HG02970 (cell line): ENCODE measurements around the gene ITIH5.

Experiments used
- ATAC-seq: cut with Tn5 transposase; IDR thresholded peaks from one replicate; pipeline ENCODE4 v1.9.1; 2021; ENCODE audit warnings: mild to moderate bottlenecking, moderate library complexity, moderate number of reproducible peaks; ENCODE audit not compliant: unreplicated experiment, low FRiP score

ITIH5 gene

DNA sequence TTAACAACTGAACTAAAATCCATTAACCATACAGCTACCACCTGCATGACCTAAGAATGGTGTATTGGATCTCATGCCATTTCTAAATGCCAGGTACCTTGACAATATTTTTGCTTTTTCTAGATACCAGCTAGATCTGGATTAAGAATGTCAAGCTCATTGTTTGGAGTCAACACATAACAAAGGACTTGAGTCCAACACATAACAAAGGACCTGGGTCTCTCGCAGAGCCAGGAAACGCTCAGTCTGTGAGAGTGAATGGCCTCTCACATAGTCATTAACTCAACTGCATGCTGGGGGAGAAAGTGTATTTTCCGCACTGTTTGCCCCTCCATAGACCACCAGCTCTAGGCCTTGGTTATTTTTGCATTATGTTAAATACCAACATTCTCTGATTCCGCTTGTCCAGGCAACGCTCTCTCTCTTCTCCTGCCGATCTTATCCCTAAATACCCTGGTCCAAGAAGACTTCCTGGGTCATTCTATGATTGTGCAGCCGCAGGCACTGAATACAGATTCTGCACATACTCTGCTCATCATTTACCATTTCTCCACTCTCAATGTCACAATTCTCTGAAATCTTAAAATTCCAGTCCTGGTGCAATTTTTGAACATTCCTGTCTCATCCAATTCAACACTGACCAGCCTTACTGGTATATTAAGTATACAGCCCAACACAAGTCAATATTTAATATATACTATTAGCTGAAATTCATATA lies 31.2 kb downstream of the ITIH5 start:
- ATAC-seq = no peak

DNA sequence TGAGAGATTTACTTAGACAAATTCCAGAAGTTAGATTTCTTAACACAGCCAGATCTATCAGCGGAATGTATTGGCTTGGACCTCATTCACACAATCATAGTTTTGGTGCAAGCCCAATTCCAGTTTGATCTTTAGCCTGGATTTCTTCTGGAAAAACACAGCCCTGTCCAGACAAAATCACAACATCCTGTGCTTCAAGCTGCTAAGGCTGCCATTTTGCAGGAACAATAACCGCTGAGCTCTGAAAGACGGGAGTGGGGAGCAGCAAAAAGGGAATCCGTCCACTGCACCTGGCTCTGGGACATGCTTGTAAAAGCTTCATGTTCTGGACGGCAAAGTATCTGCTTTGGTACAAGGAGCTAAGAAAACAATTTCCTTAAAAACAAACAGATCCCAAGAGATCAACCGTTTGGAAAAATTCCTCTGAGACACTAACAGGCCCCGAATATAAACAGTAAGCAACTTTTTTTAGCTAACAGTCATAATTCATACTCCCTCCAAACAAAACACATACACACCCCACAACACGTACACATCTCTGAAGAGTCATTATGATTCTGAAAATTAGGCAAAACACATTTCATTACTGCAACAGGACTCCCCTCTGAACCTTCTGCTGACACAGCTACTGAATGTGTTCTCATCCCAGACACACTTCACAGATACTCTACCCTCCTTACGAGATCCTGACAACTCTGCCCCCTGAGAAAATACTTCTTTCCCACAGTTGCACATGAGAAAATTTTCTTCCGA lies 32.4 kb downstream of the ITIH5 start:
- ATAC-seq = no peak

DNA sequence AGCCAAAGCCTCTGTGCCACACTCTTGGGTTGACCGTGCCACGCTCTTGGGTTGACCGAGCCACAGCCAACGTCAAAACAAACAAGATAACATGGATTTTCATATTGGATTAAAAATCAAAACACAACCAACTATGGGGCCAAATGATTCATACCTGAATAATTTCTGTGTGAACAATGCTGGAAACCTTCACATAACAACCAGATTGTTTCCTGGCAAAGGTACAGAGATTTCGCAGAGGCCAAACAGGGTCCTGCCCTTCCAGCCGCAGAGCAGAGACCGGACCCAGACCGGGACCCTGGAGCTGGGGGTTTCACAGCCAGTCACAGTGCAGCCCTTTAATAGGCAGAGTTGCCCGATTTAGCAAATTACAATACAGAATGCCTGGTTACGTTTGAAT lies 40.5 kb downstream of the ITIH5 start:
- ATAC-seq = no peak

DNA sequence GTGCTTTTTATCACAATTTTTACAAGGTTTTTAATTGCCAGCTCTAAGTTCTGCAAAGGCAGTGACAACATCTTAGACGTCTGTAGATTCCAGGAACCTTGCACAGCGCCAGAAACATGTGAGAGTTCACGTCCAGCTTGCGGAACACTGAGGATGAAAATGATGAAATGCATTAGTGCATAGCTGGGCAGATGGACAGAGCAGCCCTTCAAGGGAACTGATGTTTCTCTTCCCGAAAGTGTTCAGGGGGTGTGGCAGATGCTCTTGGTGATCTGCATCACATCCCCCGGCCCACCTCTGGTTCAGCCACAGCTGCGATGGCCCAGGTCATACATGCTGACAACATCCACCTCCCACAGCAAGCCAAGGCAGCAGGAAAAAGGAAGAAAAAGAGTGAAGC lies 40.9 kb downstream of the ITIH5 start:
- no peak for ATAC-seq

DNA sequence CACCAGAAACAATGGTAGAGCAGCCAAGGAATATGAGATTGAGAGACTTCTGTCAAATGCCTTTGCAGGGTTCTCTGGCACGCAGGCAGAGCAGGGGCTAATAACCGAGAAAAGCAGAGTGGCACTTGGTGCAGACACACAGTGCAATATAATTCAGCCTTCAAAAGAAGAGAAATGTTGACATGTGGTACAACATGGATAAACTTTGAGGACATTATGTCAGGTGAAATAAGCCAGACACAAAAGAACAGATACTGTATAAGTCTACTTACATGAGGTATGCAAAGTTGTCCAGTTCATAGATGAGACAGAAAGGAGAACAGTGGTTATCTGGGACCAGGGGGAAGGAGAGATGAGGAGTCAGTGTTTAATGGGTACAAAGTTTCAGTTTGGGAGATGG lies 41.8 kb downstream of the ITIH5 start:
- no peak for ATAC-seq

DNA sequence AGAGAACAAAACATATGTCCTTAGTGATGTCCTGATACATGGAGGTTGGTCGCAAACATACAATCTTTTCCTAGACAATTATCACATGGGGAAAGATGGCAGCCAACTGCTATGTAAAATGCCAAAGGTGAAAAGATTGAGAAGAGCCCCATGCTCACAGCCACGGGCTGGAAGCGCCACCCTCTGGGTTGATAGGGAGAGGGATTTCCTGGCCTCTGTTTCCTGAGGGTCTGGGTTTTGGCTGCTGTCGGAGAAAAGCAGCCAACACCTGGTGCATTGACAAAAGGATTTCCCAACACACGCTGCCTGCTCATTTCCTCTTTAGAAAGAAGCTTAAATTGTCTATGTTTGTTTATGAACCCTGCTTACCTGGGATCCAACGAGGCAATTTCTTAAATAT lies 43.8 kb downstream of the ITIH5 start:
- no peak for ATAC-seq

DNA sequence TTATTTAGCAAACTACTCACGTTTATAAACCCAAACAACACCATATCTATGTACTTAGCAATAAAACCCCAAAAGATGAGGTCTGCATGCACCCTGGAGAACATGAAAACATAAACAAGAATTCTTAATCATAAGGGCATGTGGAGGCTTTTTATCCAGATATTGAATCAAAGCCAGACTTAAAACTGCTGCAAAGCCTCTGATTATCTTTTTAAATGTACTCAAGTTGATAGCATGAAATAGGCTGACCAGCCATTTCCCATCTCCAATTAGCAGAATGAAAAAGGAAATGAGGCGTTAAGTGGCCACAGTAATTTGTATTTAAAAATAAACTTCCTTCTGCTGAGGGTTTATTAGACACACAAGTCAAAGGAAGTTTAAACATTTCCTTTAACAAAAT lies 48.3 kb downstream of the ITIH5 start:
- no peak for ATAC-seq

DNA sequence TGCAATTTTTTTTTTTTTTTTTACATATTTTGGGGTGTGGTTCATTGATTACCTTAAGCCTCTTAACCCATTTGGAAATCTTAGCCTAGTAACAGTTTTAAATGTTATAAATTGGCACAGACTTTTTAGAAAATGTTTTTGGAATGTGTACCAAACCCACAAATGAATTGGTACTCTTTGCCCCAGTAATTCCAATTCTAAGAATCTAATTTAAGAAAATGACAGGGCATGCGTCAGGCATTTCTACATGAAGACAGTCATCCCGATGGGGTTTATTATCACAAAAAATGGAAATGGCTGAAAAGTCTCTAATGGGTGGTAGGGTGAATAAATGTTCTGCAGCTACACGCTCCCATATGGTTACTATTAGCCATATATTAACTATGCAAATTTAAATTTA lies 54.9 kb downstream of the ITIH5 start:
- ATAC-seq = no peak

DNA sequence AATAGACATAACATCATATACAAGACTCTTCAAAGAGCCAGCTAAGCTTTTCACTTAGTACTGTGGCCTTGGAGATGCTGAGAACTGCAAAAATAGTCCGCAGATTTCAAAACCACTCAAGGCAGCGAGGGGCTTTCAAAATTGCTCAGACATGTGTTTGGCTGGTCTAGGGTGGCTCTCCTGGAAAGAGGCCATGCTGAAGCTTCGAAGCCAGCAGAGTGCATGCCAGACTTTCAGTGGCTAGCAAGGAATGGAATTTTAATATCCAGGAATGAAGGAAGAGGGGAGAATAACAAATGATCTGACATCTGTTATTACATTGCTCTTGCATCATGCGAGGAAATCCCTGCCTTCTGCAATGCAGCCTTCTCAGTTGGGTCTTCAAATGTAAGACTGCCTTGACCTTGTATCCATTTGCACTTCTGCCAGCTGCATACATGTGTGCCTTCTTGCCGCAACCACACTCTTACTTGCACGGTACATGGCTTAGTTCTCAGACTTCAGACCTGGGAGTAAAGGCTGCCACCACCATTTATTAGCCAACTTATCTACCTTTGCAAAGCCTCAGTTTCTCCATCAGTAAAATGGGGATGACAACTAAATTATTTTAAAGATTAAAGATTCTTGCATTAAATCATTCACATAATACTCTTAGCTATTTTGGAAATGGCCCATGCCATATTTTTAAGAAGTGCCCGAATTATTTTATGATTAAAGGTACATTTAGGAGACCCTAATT lies 55.9 kb downstream of the ITIH5 start:
- no peak for ATAC-seq

DNA sequence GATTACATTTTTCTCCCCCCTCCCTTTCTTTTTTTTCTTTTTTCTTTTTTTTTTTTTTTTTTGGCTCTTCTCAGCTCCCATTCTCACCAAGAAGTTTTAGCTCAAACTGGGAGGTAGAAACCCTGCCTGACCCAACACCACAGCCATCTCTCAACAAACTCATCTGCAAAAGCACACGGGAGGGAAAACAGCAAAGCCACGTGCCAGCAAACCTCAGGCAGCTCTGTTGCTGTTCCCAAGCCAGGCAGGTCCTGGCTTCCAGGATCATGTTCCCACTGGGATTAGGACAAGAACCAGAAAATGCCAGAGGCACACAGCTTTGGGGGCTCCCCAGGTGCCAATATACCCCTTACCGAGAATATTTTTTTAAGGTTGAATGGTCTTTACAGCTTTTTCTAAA lies 56.7 kb downstream of the ITIH5 start:
- ATAC-seq = no peak

DNA sequence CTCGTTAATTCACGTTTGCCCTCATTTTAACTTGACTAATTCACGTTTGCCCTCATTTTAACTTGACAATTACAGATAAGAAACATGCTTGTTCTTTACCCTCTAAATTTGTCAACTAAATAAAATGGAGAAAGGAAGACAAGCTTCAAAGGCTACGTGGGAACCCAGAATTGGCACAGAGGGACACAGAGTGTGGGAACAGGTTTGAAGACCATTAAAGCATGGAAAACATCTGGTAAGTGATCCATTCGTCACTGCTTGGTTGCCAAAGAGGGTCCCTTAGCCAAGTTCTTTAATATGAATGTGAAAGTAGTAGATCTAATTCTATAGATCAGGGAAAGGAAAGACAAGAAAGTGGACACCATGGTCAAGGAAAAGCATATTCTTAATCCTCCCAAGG lies 57.2 kb downstream of the ITIH5 start:
- no peak for ATAC-seq

DNA sequence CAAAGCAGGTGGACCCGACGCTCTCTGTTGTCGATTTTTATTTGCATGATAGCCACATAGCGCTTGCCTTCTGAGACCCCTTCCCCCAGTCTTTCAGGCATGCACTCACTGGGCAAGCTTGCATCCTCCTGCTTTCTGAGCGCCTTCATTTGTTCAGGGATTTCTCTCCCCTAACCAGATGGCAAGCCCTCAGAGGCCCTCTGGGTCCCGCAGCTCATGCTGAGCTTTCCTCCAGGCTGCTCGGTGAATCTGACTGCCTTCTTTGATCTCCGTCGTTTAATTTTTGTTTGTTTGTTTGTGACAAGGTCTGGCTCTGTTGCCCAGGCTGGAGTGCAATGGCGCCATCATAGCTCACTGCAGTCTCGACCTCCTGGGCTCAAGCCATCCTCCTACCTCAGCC lies 58.8 kb downstream of the ITIH5 start:
- no peak for ATAC-seq

DNA sequence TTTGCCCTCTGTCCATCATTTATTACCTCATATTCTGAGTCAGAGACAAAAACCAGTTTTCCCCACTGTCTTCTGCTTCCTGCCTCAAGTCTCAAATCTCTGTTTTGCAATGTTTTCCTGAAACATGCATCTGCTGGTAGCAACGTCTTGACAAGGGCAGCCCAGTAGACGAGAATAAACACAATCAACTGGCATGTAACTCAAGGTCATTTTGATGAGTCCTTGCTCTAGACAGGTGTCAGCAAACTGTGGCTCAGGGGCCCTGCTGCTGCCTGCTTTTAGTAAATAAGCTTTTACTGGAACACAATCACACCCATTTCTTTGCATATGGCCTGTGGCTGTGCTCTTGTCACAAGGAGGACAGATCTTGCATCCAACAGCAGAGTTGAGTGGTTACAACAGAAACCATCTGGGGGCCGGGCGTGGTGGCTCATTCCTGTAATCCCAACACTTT lies 59.8 kb downstream of the ITIH5 start:
- ATAC-seq = no peak

DNA sequence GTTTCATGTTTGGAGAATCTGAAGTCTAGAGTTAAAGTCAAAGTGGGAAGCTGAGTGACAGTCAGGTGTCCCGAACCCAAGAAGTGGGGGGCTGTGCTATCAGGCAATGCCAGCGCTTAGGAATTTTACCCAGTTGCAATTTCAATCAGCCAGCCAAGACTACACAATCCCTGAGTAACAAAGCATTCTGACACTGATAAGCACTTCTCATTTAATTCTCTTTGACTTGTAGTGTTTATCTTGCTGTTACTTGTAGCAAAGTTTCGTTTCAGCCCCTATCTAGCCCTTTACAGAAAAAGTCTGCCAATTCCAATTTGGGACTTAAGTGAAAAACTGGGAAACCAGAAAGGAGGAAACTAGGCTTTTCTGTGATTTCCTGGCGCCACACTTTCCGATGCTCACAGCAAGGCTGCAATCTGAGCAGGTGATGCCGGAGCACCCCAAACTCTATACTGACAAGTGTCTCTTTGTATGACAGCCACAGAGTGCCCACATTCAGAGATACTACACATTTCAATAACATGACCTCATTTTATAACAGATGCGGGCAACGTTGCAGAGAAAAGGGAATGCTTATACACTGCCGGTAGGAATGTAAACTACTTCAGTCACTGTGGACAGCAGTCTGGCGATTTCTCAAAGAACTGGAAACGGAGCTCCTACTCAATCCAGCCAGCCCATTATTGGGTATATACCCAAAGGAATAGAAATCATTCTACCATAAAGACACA lies 61.0 kb downstream of the ITIH5 start:
- no peak for ATAC-seq

DNA sequence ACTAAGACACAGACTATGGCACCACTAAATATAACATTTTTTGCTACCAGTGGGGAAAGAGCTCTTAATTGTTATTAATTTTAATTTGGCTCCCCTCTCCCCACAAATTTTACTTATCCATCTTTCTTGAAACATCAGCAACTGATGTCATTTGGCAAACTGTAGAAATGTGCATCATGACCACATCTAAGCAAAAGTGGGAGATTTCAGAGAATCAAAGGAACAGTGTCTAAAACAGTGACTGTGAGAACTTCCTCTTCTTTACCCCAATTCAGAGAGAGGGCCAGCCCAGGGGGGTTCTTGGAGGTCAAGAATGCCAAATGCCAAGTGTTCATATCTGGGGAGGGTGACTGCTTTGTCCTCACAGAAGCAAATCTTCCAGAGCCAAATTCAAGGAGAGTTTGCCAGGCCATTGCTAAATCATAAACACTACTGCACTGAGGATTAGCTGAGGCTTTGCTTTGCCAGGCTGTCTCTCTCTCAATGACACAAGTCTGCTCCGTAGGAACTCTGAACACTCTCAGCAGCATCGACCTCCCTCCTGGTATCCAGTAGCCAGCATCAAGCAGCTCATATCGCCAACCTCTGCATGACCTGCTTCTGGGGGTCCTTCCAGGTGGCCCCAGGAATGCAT lies 65.6 kb downstream of the ITIH5 start:
- ATAC-seq = no peak

DNA sequence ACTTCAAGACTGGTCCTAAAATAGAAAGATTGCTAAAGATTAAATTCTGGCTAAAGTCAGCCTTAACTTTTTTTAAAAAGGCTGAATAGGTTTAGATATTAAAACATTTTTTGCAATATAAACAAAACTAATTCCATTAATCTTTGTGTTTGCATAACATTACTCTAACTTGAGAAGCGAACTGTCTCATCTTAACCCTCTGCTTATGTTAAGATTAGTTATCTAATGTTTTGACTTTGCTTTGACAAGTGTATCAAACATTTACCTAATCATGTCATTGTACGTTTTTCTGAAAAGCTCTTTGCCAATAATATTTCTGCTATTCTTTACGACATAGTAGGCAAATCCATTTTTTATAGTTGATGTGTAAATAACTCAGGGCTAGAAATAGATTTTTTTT lies 68.0 kb downstream of the ITIH5 start:
- no peak for ATAC-seq

DNA sequence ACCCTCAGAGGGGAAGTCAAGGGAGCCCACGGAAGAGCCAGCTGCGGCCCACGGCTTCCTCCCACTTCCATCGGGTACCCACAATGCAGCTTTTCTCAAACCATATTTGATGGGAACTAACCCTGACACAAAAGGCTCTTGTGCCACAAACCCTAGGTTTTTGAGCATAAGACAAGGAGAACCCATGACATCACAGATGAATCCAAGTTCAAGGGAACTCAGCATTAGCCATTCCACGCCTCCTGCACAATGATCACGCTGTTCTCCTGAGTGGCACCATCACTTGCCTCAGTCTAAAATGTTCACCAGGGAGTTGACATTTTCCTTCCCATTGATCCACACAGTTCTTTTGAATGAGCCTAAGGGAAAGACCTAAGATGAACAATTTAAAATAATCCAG lies 70.4 kb downstream of the ITIH5 start:
- no peak for ATAC-seq

DNA sequence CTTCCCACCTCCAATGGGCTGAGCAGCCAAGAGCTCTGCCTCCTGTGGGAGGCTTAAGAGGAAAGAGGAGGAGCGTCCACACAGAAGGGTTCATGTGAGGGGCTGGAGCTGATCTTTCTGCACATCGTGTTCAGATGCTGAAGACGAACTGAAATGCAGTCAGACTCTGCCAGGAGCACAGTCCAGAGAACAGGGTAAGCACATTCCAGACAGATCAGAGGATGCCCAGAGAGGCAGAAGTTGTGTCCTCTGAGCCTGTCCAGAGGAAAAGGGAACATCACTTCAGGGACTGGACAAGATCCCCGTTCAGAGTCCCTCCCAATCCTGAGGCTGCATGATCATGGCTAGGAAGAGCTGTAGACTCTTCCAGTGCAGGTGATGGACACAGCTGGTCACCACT lies 72.9 kb downstream of the ITIH5 start:
- no peak for ATAC-seq

DNA sequence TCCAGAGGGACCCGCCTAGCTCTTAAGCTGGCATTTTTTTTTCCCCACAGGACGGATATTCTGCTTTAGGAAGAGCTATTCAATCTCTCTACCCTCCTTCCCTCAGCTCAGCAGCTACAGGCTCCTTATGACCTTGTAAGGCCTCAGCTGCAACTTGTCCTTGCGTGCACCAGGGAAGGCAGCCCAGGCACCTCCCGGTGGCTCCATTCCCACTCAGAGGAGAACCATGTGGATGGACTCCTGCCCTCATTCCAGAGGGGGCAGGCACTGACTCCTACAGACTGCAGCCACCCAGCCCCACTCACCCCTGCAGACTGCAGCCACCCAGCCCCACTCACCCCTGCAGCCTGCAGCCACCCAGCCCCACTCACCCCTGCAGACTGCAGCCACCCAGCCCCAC lies 73.7 kb downstream of the ITIH5 start:
- ATAC-seq = no peak

DNA sequence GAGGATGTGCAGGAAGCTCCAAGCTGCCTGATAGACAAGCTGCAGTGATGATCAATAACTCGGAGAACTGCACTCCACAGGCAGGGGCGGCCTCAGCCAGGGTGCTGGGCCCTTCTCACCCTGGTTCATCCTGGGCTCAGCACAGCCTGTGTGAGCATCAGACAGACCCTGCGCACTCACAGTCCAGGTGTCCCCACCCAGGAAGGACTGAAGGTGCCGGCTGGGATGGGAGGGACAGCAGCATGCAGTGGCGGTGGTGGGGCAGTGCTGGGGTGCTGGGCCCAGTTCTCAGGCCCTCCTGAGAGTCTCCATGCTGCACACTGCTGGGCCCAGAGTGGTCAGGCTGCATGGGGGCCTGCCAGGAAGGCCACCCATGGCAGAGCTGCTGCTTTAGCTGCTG lies 74.1 kb downstream of the ITIH5 start:
- ATAC-seq = no peak
